OCI-LY1 (cell line): ENCODE data around the gene ACSL1.

Experiments used
- H2AFZ ChIP-seq: fragments of 200-600 bp; sonication (generic), shearing (Covaris generic); 2 replicates; pipeline ENCODE4 v1.6.0; 2014; ENCODE audit warnings: antibody characterized with exemption, mild to moderate bottlenecking, low read length
- H3F3A ChIP-seq: fragments of 200-600 bp; sonication (generic), shearing (Covaris generic); 2 replicates; pipeline ENCODE4 v1.6.0; 2014; ENCODE audit warnings: mild to moderate bottlenecking, antibody characterized with exemption, low read length, moderate library complexity; ENCODE audit not compliant: insufficient read depth
- H3K27ac ChIP-seq: fragments of 200-600 bp; sonication (generic); 2 replicates; pipeline ENCODE4 v1.5.1; 2014; ENCODE audit warnings: low read length, mixed run types, mild to moderate bottlenecking, low read depth; ENCODE audit not compliant: poor library complexity, severe bottlenecking
- H3K27me3 ChIP-seq: fragments of 200-600 bp; sonication (generic); 2 replicates; pipeline ENCODE4 v1.6.0; 2014; ENCODE audit warnings: antibody characterized with exemption, mild to moderate bottlenecking, low read length, moderate library complexity; ENCODE audit not compliant: insufficient read depth
- H3K36me3 ChIP-seq: fragments of 200-600 bp; sonication (generic); 2 replicates; pipeline ENCODE4 v1.6.1; 2014; ENCODE audit warnings: mild to moderate bottlenecking, antibody characterized with exemption, low read length, moderate library complexity, mixed read lengths; ENCODE audit not compliant: insufficient read depth
- H3K4me1 ChIP-seq: fragments of 200-600 bp; sonication (generic); 2 replicates; pipeline ENCODE4 v1.5.1; 2014; ENCODE audit warnings: mild to moderate bottlenecking, low read length, moderate library complexity; ENCODE audit not compliant: insufficient read depth, severe bottlenecking
- H3K4me2 ChIP-seq: fragments of 200-600 bp; sonication (generic), shearing (Covaris generic); 2 replicates; pipeline ENCODE4 v1.6.1; 2014; ENCODE audit warnings: low read length
- H3K4me3 ChIP-seq: fragments of 200-600 bp; sonication (generic); 2 replicates; pipeline ENCODE4 v1.5.1; 2014; ENCODE audit warnings: low read length, low read depth, mild to moderate bottlenecking, mixed read lengths; ENCODE audit not compliant: poor library complexity, severe bottlenecking
- H3K79me2 ChIP-seq: fragments of 200-600 bp; shearing (Covaris generic); 2 replicates; pipeline ENCODE4 v1.6.1; 2016; ENCODE audit warnings: mixed run types, low read length, mixed read lengths; ENCODE audit not compliant: insufficient read depth
- H3K9ac ChIP-seq: fragments of 200-600 bp; sonication (generic), shearing (Covaris generic); 2 replicates; pipeline ENCODE4 v1.6.1; 2014; ENCODE audit warnings: mild to moderate bottlenecking, low read length, mixed read lengths
- H3K9me2 ChIP-seq: fragments of 200-600 bp; sonication (generic), shearing (Covaris generic); 2 replicates; pipeline ENCODE4 v1.6.1; 2014; ENCODE audit warnings: low read depth, mild to moderate bottlenecking, low read length, mixed read lengths
- H3K9me3 ChIP-seq: fragments of 200-600 bp; shearing (Covaris generic); 2 replicates; pipeline ENCODE4 v1.6.1; 2014; ENCODE audit warnings: low read length, mixed read lengths
- H4K20me1 ChIP-seq: fragments of 200-600 bp; sonication (generic), shearing (Covaris generic); 2 replicates; pipeline ENCODE4 v1.6.0; 2016; ENCODE audit warnings: mild to moderate bottlenecking, low read length; ENCODE audit not compliant: insufficient read depth
- EZH2 ChIP-seq: fragments of 200-600 bp; sonication (generic), shearing (Covaris generic); IDR thresholded peaks from 2 replicates; pipeline ENCODE4 v1.8.0; 2017; ENCODE audit warnings: borderline replicate concordance, mixed run types, mild to moderate bottlenecking, antibody characterized with exemption, low read length, moderate library complexity, mixed read lengths
- TF ChIP-seq, protein P1 (sequence below): fragments of 200-600 bp; sonication (generic), shearing (Covaris generic); IDR thresholded peaks from 2 replicates; pipeline ENCODE4 v1.5.1; 2017; ENCODE audit warnings: mild to moderate bottlenecking, antibody characterized with exemption, low read length, moderate library complexity, mixed read lengths

Gene ACSL1

DNA sequence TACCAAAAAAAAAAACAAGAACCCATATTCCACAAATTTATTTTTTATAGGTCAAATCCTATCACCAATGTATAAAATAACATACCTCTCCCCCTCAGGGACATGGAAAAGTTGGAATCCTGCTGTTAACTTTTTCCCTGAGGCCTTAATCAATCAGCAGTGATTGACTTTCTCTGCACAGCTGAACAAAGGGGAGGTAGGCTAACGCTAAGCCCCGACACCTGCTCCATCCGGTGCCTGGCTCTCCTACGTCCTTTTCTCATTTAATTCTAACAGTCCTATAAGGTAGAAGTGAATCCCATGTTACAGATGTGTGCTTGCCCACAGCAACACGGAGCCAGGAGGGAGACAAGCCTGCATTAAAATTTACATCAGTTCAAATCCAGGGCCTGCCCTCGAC is 94.7 kb downstream of the ACSL1 start:
- Histone ChIP-seq H3F3A (no peaks in the 10 kb centered on the region), H3K36me3 (peaks cover 58% of the 10 kb centered on the region), H4K20me1 (no peaks in the 10 kb centered on the region), H3K9me3 (0 out of 2 replicates have a peak, but pooled peaks cover 4% of the 10 kb centered on the region), H3K4me2 (peak overlapping the region; percentile 75), H3K4me3 (peak overlapping the region; percentile 76), H3K27me3 (no peaks in the 10 kb centered on the region), H3K4me1 (peaks cover 64% of the 10 kb centered on the region), H3K79me2 (peaks cover 39% of the 10 kb centered on the region), H3K9me2 (no peaks in the 10 kb centered on the region), H3K9ac (no peak overlapping the region), H2AFZ (no peak overlapping the region), H3K27ac (no peak overlapping the region)
- TF ChIP-seq, protein P1, sequence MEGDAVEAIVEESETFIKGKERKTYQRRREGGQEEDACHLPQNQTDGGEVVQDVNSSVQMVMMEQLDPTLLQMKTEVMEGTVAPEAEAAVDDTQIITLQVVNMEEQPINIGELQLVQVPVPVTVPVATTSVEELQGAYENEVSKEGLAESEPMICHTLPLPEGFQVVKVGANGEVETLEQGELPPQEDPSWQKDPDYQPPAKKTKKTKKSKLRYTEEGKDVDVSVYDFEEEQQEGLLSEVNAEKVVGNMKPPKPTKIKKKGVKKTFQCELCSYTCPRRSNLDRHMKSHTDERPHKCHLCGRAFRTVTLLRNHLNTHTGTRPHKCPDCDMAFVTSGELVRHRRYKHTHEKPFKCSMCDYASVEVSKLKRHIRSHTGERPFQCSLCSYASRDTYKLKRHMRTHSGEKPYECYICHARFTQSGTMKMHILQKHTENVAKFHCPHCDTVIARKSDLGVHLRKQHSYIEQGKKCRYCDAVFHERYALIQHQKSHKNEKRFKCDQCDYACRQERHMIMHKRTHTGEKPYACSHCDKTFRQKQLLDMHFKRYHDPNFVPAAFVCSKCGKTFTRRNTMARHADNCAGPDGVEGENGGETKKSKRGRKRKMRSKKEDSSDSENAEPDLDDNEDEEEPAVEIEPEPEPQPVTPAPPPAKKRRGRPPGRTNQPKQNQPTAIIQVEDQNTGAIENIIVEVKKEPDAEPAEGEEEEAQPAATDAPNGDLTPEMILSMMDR, result no peak

DNA sequence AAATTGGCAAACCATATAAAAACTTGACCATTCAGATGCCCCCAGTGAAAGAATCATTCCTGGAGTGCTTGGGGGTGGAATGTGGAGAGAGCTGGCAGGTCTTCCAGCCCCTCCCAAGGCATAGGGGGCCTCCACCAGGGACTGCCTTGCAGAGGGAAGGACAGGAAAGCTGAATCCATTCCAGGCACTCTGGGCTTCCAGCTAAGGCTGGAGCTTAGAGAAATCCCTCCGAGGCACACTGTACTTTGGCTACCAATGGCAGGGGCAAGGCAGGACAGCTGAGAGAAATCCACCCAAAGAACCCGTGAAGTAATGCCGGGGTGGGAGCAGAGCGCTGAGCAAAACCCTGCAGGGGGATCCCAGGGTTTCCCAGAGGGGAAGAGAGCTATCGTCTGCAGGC is 95.8 kb downstream of the ACSL1 start:
- H2AFZ ChIP-seq, result no peak overlapping the region
- no peak overlapping the region for H3K9ac ChIP-seq
- H3K79me2 ChIP-seq, result peaks cover 39% of the 10 kb centered on the region
- no peak overlapping the region for H3K4me3 ChIP-seq
- H3F3A ChIP-seq, result no peaks in the 10 kb centered on the region
- H3K9me3 ChIP-seq, result 0 out of 2 replicates have a peak, but pooled peaks cover 4% of the 10 kb centered on the region
- no peak overlapping the region for H3K27ac ChIP-seq
- no peaks in the 10 kb centered on the region for H3K9me2 ChIP-seq
- peaks cover 70% of the 10 kb centered on the region for H3K36me3 ChIP-seq
- H3K27me3 ChIP-seq, result no peaks in the 10 kb centered on the region
- H3K4me2 ChIP-seq, result peak overlapping the region; percentile 75; the same call in 1 of the 2 replicates
- peaks cover 61% of the 10 kb centered on the region for H3K4me1 ChIP-seq
- H4K20me1 ChIP-seq, result no peaks in the 10 kb centered on the region
- TF ChIP-seq, protein P1, result no peak
- TF ChIP-seq EZH2, result no peak

DNA sequence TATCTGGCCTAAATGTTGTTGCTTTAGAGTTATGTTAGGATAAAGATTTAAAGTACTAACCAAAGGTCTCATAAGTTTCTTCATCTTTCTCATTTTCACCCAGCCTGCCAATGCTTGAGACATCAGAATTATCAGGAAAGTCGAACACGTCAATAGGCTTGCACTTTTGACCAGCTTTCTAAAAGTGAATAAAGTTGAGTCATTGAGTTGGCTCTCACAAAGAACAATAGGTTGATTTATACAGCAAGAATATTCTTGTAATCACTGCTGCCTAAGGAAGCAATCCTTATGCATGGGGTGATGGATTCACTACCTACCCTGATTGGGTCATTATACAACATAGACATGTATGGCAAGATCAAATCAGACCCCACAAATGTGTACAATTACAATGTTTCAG is 96.9 kb downstream of the ACSL1 start:
- peaks cover 39% of the 10 kb centered on the region for H3K79me2 ChIP-seq
- H3K36me3 ChIP-seq, result peaks cover 80% of the 10 kb centered on the region

More for the DNA sequence above, 96.9 kb downstream of the ACSL1 start:
- H3K4me3 ChIP-seq, result no peak overlapping the region
- no peaks in the 10 kb centered on the region for H4K20me1 ChIP-seq
- no peak overlapping the region for H2AFZ ChIP-seq
- H3F3A ChIP-seq, result no peaks in the 10 kb centered on the region
- H3K27me3 ChIP-seq, result no peaks in the 10 kb centered on the region
- H3K27ac ChIP-seq, result peak overlapping the region; percentile 1
- no peak overlapping the region for H3K4me2 ChIP-seq
- TF ChIP-seq, protein P1, result no peak
- no peak for TF ChIP-seq EZH2
- H3K4me1 ChIP-seq, result peaks cover 54% of the 10 kb centered on the region
- H3K9ac ChIP-seq, result no peak overlapping the region
- 0 out of 2 replicates have a peak, but pooled peaks cover 4% of the 10 kb centered on the region for H3K9me3 ChIP-seq
- no peaks in the 10 kb centered on the region for H3K9me2 ChIP-seq
